Heart left ventricle (tissue), 16 donors: ENCODE measurements around the gene UVRAG. TPM values are rescaled to one million over a fixed set of nuclear protein-coding genes. Genes with fewer than 3 reads are reported as not detected.
A peak's percentile ranks its signal among the peaks of the same experiment; 100 is the strongest.

Experiments
- ATAC-seq, 4 donors: fragments of 200-7000 bp; cut with Tn5 transposase; one replicate each; pipeline ENCODE4 v1.9.1; 2020 to 2022; ENCODE audit warnings: moderate library complexity in 4 of 4, mild to moderate bottlenecking in 3 of 4, moderate number of reproducible peaks in 1 of 4
- DNase-seq, 5 donors: peaks; one replicate each; pipeline ENCODE4 v3.0.0-alpha.2; 2020
- H3K27ac ChIP-seq, 12 donors: fragments of 200-600 bp; sonication (generic) in 4 of 12; one replicate each; pipeline versions ENCODE4 v1.5.0 to v1.8.0; 2016 to 2022; ENCODE audit warnings: mild to moderate bottlenecking in 2 of 12
- H3K27me3 ChIP-seq, 9 donors: fragments of 200-600 bp; sonication (generic) in 2 of 9; one replicate each; pipeline versions ENCODE4 v1.5.1 to v1.8.0; 2016 to 2022; ENCODE audit warnings: mild to moderate bottlenecking in 3 of 9
- H3K36me3 ChIP-seq, 9 donors: fragments of 200-600 bp; sonication (generic) in 2 of 9; one replicate each; pipeline versions ENCODE4 v1.5.0 to v1.8.0; 2018 to 2022; ENCODE audit warnings: mild to moderate bottlenecking in 2 of 9
- H3K4me1 ChIP-seq, 12 donors: fragments of 200-600 bp; sonication (generic) in 4 of 12; one replicate each; pipeline versions ENCODE4 v1.5.0 to v1.8.0; 2016 to 2022; ENCODE audit warnings: mild to moderate bottlenecking in 3 of 12
- H3K4me3 ChIP-seq, 12 donors: fragments of 200-600 bp; sonication (generic) in 4 of 12; one replicate each; pipeline versions ENCODE4 v1.5.0 to v1.8.0; 2017 to 2022; ENCODE audit warnings: mild to moderate bottlenecking in 9 of 12, moderate library complexity in 4 of 12
- H3K9me3 ChIP-seq, 12 donors: fragments of 200-600 bp; sonication (generic) in 4 of 12; one replicate each; pipeline versions ENCODE4 v1.5.0 to v1.8.0; 2016 to 2022; ENCODE audit warnings: mild to moderate bottlenecking in 1 of 12
- POLR2A ChIP-seq, 2 donors: fragments of 450-650 bp; IDR thresholded peaks; one replicate each; pipeline ENCODE4 v1.6.1; 2017; ENCODE audit warnings: antibody characterized with exemption in 2 of 2, mild to moderate bottlenecking in 2 of 2, moderate library complexity in 2 of 2
- WGBS, 4 donors: extraction: QIAGEN DNeasy Blood & Tissue Kit in 2 of 4; methylation state at CpG; one replicate each; pipeline versions ENCODE4 v1.1.5 to v1.1.7; 2013 to 2018; 5-methylcytosine and 5-hydroxymethylcytosine counted together
- intact Hi-C, 10 donors: fragments of 100-400 bp; cut with DNase I; formaldehyde crosslinking; loops; one replicate each; pipeline versions ENCODE4 v1.11.1 to v1.14.2; 2022
- polyA plus RNA-seq, 2 donors: library from polyadenylated mRNA; stranded (reverse); fragments of 200-250 nt; gene quantifications; one replicate each; pipeline ENCODE4 v1.2.3, GENCODE V29; 2013
- total RNA-seq, 9 donors: library from RNA; depleted of rRNA in 2 of 9; stranded (reverse); fragments of >200 nt in 2 of 9; fragmentation: NEBNext Ultra II Directional in 3 of 9; extraction: Animal tissue kit (Norgen Biotek cat#: 25700) in 3 of 9; gene quantifications; one replicate each; pipeline versions ENCODE4 v1.1.0 to v1.2.4, GENCODE V29; 2016 to 2023
- TF ChIP-seq, protein P1 (sequence below), 12 donors: fragments of 200-600 bp; sonication (generic) in 4 of 12; IDR thresholded peaks; one replicate each; pipeline versions ENCODE4 v1.5.0 to v1.8.0; 2018 to 2022; ENCODE audit warnings: antibody characterized with exemption in 12 of 12, mild to moderate bottlenecking in 5 of 12
- donor health status: ischemic (EF 13 %, LVEDD 7.1; RV severe dilation, severe dysfunction).
- donor health status: healthy with polysubstance abuse.
- donor health status: DM: no; HTN: yes; CAD: no.
- donor health status: DM: no; HTN: no; CAD: no.
- donor health status: ischemic (EF 25% LVEDD 6.9; RV normal size, moderate dysfunction).
- donor health status: ischemic (EF 25% LVEDD 5.7; RV mildly dilated, moderate dysfunction).
- donor health status: healthy.
- donor health status: DM: yes; HTN: yes; CAD: no.
- donor health status: ischemic (EF 35%, LVEDD 5.7; RV mildly dilated, moderate dysfunction).
- donor health status: nonischemic (EF 11% LVEDD 7.7; RV severe dilation, severe dysfunction).
- donor health status: DM: yes; HTN: yes; CAD: no.
- donor health status: PGD.
- donor health status: ischemic (EF 29% LVEDD 5.4; RV normal size, mild dysfunction).
- donor health status: nonischemic (EF 23%, LVEDD 6.1; RV moderate dilation, normal function).

The UVRAG gene
- total and polyA plus RNA-seq, 11 donors: 4.5 to 22.6 (median 15.0) TPM

DNA sequence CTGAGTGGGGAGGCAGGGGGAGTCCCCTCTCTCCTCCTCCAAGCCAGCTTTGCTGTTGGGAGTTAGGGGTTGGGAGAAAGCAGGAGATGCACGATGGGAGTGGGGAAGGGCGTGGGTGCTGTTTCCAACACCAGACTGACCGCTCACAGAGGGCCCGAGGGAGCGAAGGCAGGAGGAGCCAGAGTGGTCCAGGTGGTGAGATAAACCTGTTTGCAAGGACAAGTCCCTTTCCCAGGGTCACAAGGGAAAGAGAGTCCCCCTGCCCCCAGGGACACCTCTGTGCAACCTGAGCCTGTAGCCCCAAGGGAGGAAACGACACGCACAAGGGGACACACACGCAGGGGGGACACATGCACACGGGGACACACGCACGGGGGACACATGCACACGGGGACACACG lies 349.1 kb downstream of the UVRAG start:
- WGBS, 4 donors: 86 to 93% (median 92%) methylated on average over 7 to 13 of the region's 13 CpGs
- H3K27ac ChIP-seq: no peak overlapping the region
- intact Hi-C loops: no loop called here
- no peak for TF ChIP-seq POLR2A (IDR thresholded peaks at IDR 0.05)
- H3K4me1 ChIP-seq: peaks cover 0 to 24% (median 14%) of the 10 kb centered on the region in 12 donors
- DNase-seq (no peak), ATAC-seq (no peak)
- no peaks in the 10 kb centered on the region for H3K36me3 ChIP-seq
- no peaks in the 10 kb centered on the region for H3K27me3 ChIP-seq
- no peaks in the 10 kb centered on the region for H3K9me3 ChIP-seq
- no peak overlapping the region for H3K4me3 ChIP-seq

DNA sequence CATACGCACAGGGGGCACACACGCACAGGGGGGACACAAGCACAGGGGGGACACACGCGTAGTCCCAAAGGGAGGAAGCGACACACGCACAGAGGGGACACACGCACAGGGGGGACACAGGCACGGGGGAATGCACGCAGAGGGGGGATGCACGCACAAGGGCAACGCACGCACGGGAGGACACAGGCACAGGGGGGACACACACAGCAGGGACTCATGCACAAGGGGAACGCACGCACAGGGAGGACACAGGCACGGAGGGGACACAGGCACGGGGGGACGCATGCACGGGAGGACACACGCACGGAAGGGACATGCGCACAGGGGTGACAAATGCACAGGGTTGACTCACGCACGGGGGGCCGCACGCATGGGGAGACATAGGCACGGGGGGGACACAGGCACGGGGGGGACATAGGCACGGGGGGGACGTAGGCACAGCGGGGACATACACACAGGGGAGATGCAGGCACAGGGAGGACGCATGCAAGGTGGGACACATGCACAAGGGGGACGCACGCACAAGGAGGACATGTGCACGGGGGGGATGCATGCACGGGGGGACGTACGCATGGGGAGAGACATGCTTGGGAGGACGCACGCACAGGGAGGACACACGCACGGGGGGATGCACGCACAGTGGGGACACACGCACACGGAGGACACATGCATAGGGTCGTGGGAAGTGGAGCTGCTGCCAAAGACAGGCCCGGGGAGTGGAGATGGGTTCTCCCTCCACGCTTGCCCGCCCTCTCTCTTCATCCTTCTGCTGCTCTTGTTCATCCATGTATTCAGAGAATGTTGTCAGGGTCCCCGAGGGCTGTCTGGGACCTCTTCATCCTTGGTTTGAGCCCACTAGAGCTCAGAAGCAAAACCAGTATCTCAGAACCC lies 350.1 kb downstream of the UVRAG start:
- intact Hi-C loops: no loop called here
- DNase-seq (peak in 2 of 5 donors; percentile 4 to 45), ATAC-seq (no peak)
- 89 to 91% (median 90%) methylated on average over 50 of the region's 50 CpGs for WGBS, 4 donors
- no peaks in the 10 kb centered on the region for H3K27me3 ChIP-seq
- H3K9me3 ChIP-seq: no peaks in the 10 kb centered on the region
- no peak overlapping the region for H3K4me3 ChIP-seq
- H3K4me1 ChIP-seq: peaks cover 0 to 24% (median 14%) of the 10 kb centered on the region in 12 donors
- no peak overlapping the region for H3K27ac ChIP-seq
- no peaks in the 10 kb centered on the region for H3K36me3 ChIP-seq
- TF ChIP-seq POLR2A (IDR thresholded peaks at IDR 0.05): no peak
- TF ChIP-seq, protein P1, sequence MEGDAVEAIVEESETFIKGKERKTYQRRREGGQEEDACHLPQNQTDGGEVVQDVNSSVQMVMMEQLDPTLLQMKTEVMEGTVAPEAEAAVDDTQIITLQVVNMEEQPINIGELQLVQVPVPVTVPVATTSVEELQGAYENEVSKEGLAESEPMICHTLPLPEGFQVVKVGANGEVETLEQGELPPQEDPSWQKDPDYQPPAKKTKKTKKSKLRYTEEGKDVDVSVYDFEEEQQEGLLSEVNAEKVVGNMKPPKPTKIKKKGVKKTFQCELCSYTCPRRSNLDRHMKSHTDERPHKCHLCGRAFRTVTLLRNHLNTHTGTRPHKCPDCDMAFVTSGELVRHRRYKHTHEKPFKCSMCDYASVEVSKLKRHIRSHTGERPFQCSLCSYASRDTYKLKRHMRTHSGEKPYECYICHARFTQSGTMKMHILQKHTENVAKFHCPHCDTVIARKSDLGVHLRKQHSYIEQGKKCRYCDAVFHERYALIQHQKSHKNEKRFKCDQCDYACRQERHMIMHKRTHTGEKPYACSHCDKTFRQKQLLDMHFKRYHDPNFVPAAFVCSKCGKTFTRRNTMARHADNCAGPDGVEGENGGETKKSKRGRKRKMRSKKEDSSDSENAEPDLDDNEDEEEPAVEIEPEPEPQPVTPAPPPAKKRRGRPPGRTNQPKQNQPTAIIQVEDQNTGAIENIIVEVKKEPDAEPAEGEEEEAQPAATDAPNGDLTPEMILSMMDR (IDR thresholded peaks at IDR 0.05): no peak

DNA sequence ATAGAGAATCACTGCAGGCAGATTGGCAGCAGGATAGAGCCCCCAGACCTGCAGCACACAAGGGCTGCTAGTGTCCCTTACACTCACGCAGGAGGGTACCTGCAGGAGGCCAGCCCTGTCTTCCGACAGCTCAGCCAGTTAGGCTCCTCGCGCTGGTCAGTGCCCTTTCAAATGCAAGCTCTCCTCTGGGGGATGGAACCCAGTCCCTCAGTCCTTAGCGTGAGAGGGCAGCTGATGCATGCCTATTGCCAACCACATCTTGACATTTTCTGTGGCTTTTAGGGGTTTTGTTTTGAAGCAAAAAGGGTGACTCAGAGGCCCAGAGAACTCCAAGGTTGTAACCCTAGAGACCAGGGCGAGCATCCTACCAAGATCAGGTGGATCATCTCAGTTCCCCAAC lies 351.3 kb downstream of the UVRAG start:
- no peak overlapping the region for H3K4me3 ChIP-seq
- TF ChIP-seq POLR2A (IDR thresholded peaks at IDR 0.05): no peak
- TF ChIP-seq, protein P1 (IDR thresholded peaks at IDR 0.05): no peak
- no peak overlapping the region for H3K27ac ChIP-seq
- 77 to 91% (median 87%) methylated on average over 6 of the region's 6 CpGs for WGBS, 4 donors
- peak in 1 of 5 donors; percentile 14 for DNase-seq
- no peaks in the 10 kb centered on the region for H3K27me3 ChIP-seq
- intact Hi-C loops: no loop called here
- H3K4me1 ChIP-seq: peaks cover 0 to 19% (median 9%) of the 10 kb centered on the region in 12 donors
- ATAC-seq: no peak
- no peaks in the 10 kb centered on the region for H3K36me3 ChIP-seq
- H3K9me3 ChIP-seq: no peaks in the 10 kb centered on the region

DNA sequence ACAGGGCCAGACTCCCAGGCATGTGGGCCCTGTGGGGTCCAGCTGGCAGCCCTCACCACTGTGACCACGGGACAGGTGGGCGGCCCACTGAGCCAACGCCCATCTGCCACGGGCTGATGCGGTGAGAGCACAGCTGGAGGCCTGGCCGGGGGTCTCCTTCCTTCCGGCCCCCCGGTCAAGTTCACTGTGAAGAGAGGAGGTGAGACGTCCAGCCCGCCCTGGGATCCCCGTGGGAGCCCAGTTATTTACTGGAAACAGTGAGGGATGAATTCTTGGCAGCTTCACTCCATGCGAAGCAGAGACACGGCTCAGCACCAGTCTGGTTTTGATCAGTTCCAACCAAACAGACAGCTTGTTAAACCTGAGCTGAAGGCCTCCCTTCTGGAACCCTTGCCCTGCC lies 352.6 kb downstream of the UVRAG start:
- no peak for TF ChIP-seq POLR2A (IDR thresholded peaks at IDR 0.05)
- TF ChIP-seq, protein P1 (IDR thresholded peaks at IDR 0.05): no peak
- WGBS, 4 donors: 24 to 84% (median 57%) methylated on average over 12 to 13 of the region's 13 CpGs
- Histone ChIP-seq H3K4me3 (no peak overlapping the region), H3K27ac (no peak overlapping the region), H3K4me1 (peaks cover 0 to 7% (median 0%) of the 10 kb centered on the region in 12 donors), H3K27me3 (no peaks in the 10 kb centered on the region), H3K9me3 (no peaks in the 10 kb centered on the region), H3K36me3 (no peaks in the 10 kb centered on the region)
- ATAC-seq: peak in 1 of 4 donors; percentile 12
- peak in 1 of 5 donors; percentile 31 for DNase-seq
- intact Hi-C loops: no loop called here
